GM12891 (cell line): ENCODE data around the gene NAPB.

ENCODE experiments used
- PAX5 ChIP-seq: IDR thresholded peaks from 2 replicates; pipeline ENCODE4 v1.6.1; 2011; ENCODE audit warnings: low read length, moderate library complexity, mild to moderate bottlenecking; ENCODE audit not compliant: insufficient read depth, severe bottlenecking
- POLR2A ChIP-seq: IDR thresholded peaks from 2 replicates; pipeline ENCODE4 v1.6.1; 2011; ENCODE audit warnings: low read depth, low read length, control low read depth
- POLR2AphosphoS5 ChIP-seq: IDR thresholded peaks from 2 replicates; pipeline ENCODE4 v1.6.1; 2011; ENCODE audit warnings: low read depth, low read length, control low read depth
- POU2F2 ChIP-seq: IDR thresholded peaks from 2 replicates; pipeline ENCODE4 v1.6.1; 2011; ENCODE audit warnings: low read depth, mild to moderate bottlenecking, control low read depth, low read length, moderate library complexity
- TAF1 ChIP-seq: IDR thresholded peaks from 2 replicates; pipeline ENCODE4 v1.6.1; 2011; ENCODE audit warnings: low read depth, low read length, control low read depth

DNA sequence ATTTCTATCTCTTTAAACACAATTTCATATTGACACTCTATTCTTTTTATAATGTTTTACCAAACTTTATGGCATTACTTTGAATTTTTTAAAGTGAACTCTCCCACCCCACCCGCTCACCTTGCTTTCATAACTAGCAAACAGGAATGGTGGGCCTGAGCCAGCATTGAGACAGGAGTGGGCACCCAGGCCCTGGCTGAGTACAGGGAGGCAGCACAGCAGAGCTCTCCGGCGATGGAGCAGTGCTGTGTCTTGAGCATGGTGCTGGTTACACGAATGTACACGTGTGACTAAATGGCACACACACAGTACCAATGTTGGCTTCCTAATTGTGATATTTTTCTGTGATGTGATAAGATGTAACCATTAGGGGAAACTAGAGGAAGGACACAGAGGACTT lies 26.9 kb upstream of the NAPB start:
- TF ChIP-seq POLR2A, result no peak
- TF ChIP-seq POLR2AphosphoS5, result no peak
- no peak for TF ChIP-seq TAF1
- TF ChIP-seq POU2F2, result no peak
- TF ChIP-seq PAX5, result no peak
